GM12878 (cell line): ENCODE measurements around the gene HAAO. TPM values are rescaled to one million over a fixed set of nuclear protein-coding genes. Genes with fewer than 3 reads are reported as not detected.

Source experiments
- CEBPZ ChIP-seq: fragments of 150-350 bp; IDR thresholded peaks from 2 replicates; pipeline ENCODE4 v1.6.1; 2016; ENCODE audit warnings: low read depth, low read length
- GATAD2B ChIP-seq: fragments of 450-650 bp; conservative IDR thresholded peaks from 2 replicates; pipeline ENCODE4 v1.6.1; 2017; ENCODE audit warnings: low read depth, mild to moderate bottlenecking, moderate library complexity
- IKZF2 ChIP-seq, 2 experiments: fragments of 450-650 bp; IDR thresholded peaks; 2 replicates each; pipeline ENCODE4 v1.6.1; 2017; ENCODE audit warnings: mild to moderate bottlenecking in 2 of 2, moderate library complexity in 2 of 2
- NKRF ChIP-seq: fragments of 450-650 bp; conservative IDR thresholded peaks from 2 replicates; pipeline ENCODE4 v1.6.1; 2017; ENCODE audit warnings: mild to moderate bottlenecking, moderate library complexity
- POLR2AphosphoS5 ChIP-seq: IDR thresholded peaks from 2 replicates; pipeline ENCODE4 v1.6.1; 2011; ENCODE audit warnings: mild to moderate bottlenecking, low read length, inconsistent platforms
- RAD21 ChIP-seq: IDR thresholded peaks from 2 replicates; pipeline ENCODE4 v1.6.1; 2011; ENCODE audit warnings: mild to moderate bottlenecking, low read depth, low read length, moderate library complexity; ENCODE audit not compliant: insufficient read depth
- RELB ChIP-seq: fragments of 450-650 bp; IDR thresholded peaks from 2 replicates; pipeline ENCODE4 v1.6.1; 2017; ENCODE audit warnings: low read depth, mild to moderate bottlenecking, moderate library complexity
- RUNX3 ChIP-seq: IDR thresholded peaks from 2 replicates; pipeline ENCODE4 v1.6.1; 2012; ENCODE audit warnings: low read length, inconsistent platforms
- SIN3A ChIP-seq: IDR thresholded peaks from 2 replicates; pipeline ENCODE4 v1.6.1; 2012; ENCODE audit warnings: low read depth, low read length, improper control_type of control experiment
- SMARCA5 ChIP-seq: fragments of 450-650 bp; IDR thresholded peaks from 2 replicates; pipeline ENCODE4 v1.6.1; 2017; ENCODE audit warnings: mild to moderate bottlenecking
- SMC3 ChIP-seq: IDR thresholded peaks from 2 replicates; pipeline ENCODE4 v1.6.1; 2011; ENCODE audit warnings: low read length, improper control_type of control experiment, borderline replicate concordance
- polyA plus RNA-seq, 11 experiments: library from polyadenylated mRNA; depleted of rRNA in 4 of 11; unstranded in 6 of 11; stranded (reverse) in 5 of 11; fragments of >200 nt; fragmentation: Nextera tagmentation in 4 of 11; fragmentation: Illumina TruSeq in 1 of 11; extraction: Ambion mirVana in 4 of 11; extraction: Trizol in 1 of 11; gene quantifications; 1 replicate in 1 of 11; 2 replicates in 10 of 11; pipeline versions ENCODE4 v1.2.1 to v1.2.3, GENCODE V29; 2011 to 2016; ENCODE audit warnings: inconsistent platforms in 2 of 11, missing spikeins in 2 of 11, low read depth in 1 of 11
- total RNA-seq, 4 experiments: library from RNA; depleted of rRNA in 3 of 4; stranded (reverse); fragments of >200 nt in 3 of 4; fragmentation: Illumina TruSeq in 1 of 4; extraction: Trizol in 1 of 4; gene quantifications; 2 replicates each; pipeline versions ENCODE4 v1.2.1 to v1.2.3, GENCODE V29; 2013 to 2021

HAAO gene
- total and polyA plus RNA-seq, 10 of the 15 experiments (the other 5 are each of a cell fraction or from before 2014, with no cell fraction given) = 4.3 to 58.7 (median 26.8) TPM

GRCh38 chr2:42794271-42795046 is 2.1 kb upstream of the HAAO start (continued):
- TF ChIP-seq NKRF (0 out of 2 replicates have a peak, but pooled peaks have one; percentile 28), GATAD2B (0 out of 2 replicates have a peak, but pooled peaks have one; percentile 31), SIN3A (0 out of 2 replicates have a peak, but pooled peaks have one; percentile 4), POLR2AphosphoS5 (peak; percentile 72), RAD21 (peak; percentile 50), CEBPZ (no peak), RELB (0 out of 2 replicates have a peak, but pooled peaks have one; percentile 5), SMC3 (peak; percentile 25; the same call in 1 of the 2 replicates), SMARCA5 (peak; percentile 88), IKZF2 (IDR thresholded peaks at IDR 0.05) (peak; percentile 34 to 36; a peak in 2 of 4 replicates), RUNX3 (peak; percentile 35; the same call in 1 of the 2 replicates)
